Immature natural killer cell (primary cell): ENCODE data around the gene ADGRL1. TPM values are rescaled to one million over a fixed set of nuclear protein-coding genes. Genes with fewer than 3 reads are reported as not detected.
"Not testable (repeated sequence)": the region's sequence is repeated elsewhere in the genome, so short reads cannot be mapped to it uniquely, and the experiment has no call there.

ENCODE experiments used
- DNase-seq, 3 donors: peaks; one replicate each; pipeline ENCODE4 v3.0.0; 2022; ENCODE audit warnings: mixed read lengths in 1 of 3
- H3K27ac Mint-ChIP-seq, 6 donors: one replicate each; pipeline ENCODE4 v1.8.0; 2020; ENCODE audit warnings: mixed read lengths in 6 of 6, mild to moderate bottlenecking in 5 of 6, inconsistent platforms in 4 of 6, moderate library complexity in 3 of 6
- H3K27me3 Mint-ChIP-seq, 3 donors: one replicate each; pipeline ENCODE4 v1.8.0; 2020 to 2021; ENCODE audit warnings: low read depth in 3 of 3, mild to moderate bottlenecking in 3 of 3, mixed read lengths in 3 of 3, moderate library complexity in 3 of 3, inconsistent platforms in 1 of 3
- H3K36me3 Mint-ChIP-seq, 3 donors: one replicate each; pipeline ENCODE4 v1.8.0; 2020; ENCODE audit warnings: mixed read lengths in 3 of 3, inconsistent platforms in 2 of 3, mild to moderate bottlenecking in 2 of 3
- H3K4me1 Mint-ChIP-seq, 2 donors: one replicate each; pipeline ENCODE4 v1.8.0; 2020; ENCODE audit warnings: inconsistent platforms in 2 of 2, mild to moderate bottlenecking in 2 of 2, mixed read lengths in 2 of 2, moderate library complexity in 1 of 2
- H3K4me3 Mint-ChIP-seq, 5 donors: one replicate each; pipeline ENCODE4 v1.8.0; 2020; ENCODE audit warnings: mild to moderate bottlenecking in 5 of 5, mixed read lengths in 5 of 5, inconsistent platforms in 3 of 5, moderate library complexity in 3 of 5
- H3K9me3 Mint-ChIP-seq, 6 donors: one replicate each; pipeline ENCODE4 v1.8.0; 2020; ENCODE audit warnings: mild to moderate bottlenecking in 6 of 6, mixed read lengths in 6 of 6, inconsistent platforms in 4 of 6, moderate library complexity in 3 of 6
- polyA plus RNA-seq, 3 donors: library from polyadenylated mRNA; unstranded; fragments of 300-500 nt; fragmentation: Illumina TruSeq; gene quantifications; one replicate each; pipeline ENCODE4 v1.2.3, GENCODE V29; 2021

Gene ADGRL1
- 1 to 10 TPM in 1 of 3 donors, under 1 TPM in 2; 0.52 to 2.1 (median 0.53) TPM for polyA plus RNA-seq

GRCh38 chr19:14205452-14206287, at the start of gene ADGRL1:
ADGRL1 (minus strand) TSS chr19:14206169; CDS start chr19:14183602, 22,567 bp downstream.
- not testable (repeated sequence) for H3K9me3 Mint-ChIP-seq, H3K36me3 Mint-ChIP-seq
- H3K27ac Mint-ChIP-seq: peak within 1 kb of the TSS; percentile 14 to 94 (median 88)
- DNase-seq: peak; percentile 22 to 29 (median 22)
- peaks cover 10 to 14% (median 12%) of the 10 kb centered on the region in 3 donors for H3K27me3 Mint-ChIP-seq
- peak within 1 kb of the TSS; percentile 90 to 96 (median 91) for H3K4me3 Mint-ChIP-seq
- peaks cover 35 to 51% of the 10 kb centered on the region in 2 donors for H3K4me1 Mint-ChIP-seq

GRCh38 chr19:14255316-14255715, 49.3 kb upstream of the ADGRL1 start:
- H3K36me3 Mint-ChIP-seq, H3K9me3 Mint-ChIP-seq, DNase-seq, H3K4me3 Mint-ChIP-seq, H3K27ac Mint-ChIP-seq, H3K27me3 Mint-ChIP-seq: not testable (repeated sequence)
- peaks cover 9 to 11% of the 10 kb centered on the region in 2 donors for H3K4me1 Mint-ChIP-seq

- not testable (repeated sequence) for H3K36me3 Mint-ChIP-seq, DNase-seq, H3K27me3 Mint-ChIP-seq, H3K4me3 Mint-ChIP-seq, H3K9me3 Mint-ChIP-seq, H3K27ac Mint-ChIP-seq
- peaks cover 11 to 18% of the 10 kb centered on the region in 2 donors for H3K4me1 Mint-ChIP-seq
Observed at GRCh38 chr19:14253822-14254599, 48.0 kb upstream of the ADGRL1 start.

GRCh38 chr19:14252136-14252535, 46.2 kb upstream of the ADGRL1 start:
- DNase-seq, H3K9me3 Mint-ChIP-seq, H3K4me3 Mint-ChIP-seq, H3K27ac Mint-ChIP-seq, H3K27me3 Mint-ChIP-seq, H3K36me3 Mint-ChIP-seq: not testable (repeated sequence)
- H3K4me1 Mint-ChIP-seq: peaks cover 20 to 29% of the 10 kb centered on the region in 2 donors

- DNase-seq: no peak
- Mint-ChIP-seq H3K36me3 (peaks cover 0 to 6% (median 0%) of the 10 kb centered on the region in 3 donors), H3K27ac (peak overlapping the region; percentile 30 to 72 (median 54)), H3K4me3 (peak overlapping the region; percentile 44 to 84 (median 74)), H3K4me1 (peaks cover 22 to 32% of the 10 kb centered on the region in 2 donors), H3K27me3 (peaks cover 2 to 5% (median 5%) of the 10 kb centered on the region in 3 donors), H3K9me3 (no peaks in the 10 kb centered on the region)
Observed at GRCh38 chr19:14250870-14251269, 44.9 kb upstream of the ADGRL1 start.

- not testable (repeated sequence) for H3K36me3 Mint-ChIP-seq, H3K9me3 Mint-ChIP-seq, H3K27me3 Mint-ChIP-seq, DNase-seq
- H3K4me1 Mint-ChIP-seq: peaks cover 22 to 32% of the 10 kb centered on the region in 2 donors
- peak overlapping the region in 5 of 6 donors; percentile 38 to 72 (median 63) for H3K27ac Mint-ChIP-seq
- H3K4me3 Mint-ChIP-seq: peak overlapping the region; percentile 44 to 84 (median 74)
Observed at GRCh38 chr19:14250315-14250714, 44.3 kb upstream of the ADGRL1 start.

- DNase-seq, H3K9me3 Mint-ChIP-seq, H3K36me3 Mint-ChIP-seq, H3K27me3 Mint-ChIP-seq: not testable (repeated sequence)
- peak overlapping the region; percentile 76 to 83 (median 82) for H3K4me3 Mint-ChIP-seq
- H3K27ac Mint-ChIP-seq: peak overlapping the region in 5 of 6 donors; percentile 61 to 90 (median 75)
- H3K4me1 Mint-ChIP-seq: peaks cover 22 to 32% of the 10 kb centered on the region in 2 donors
Observed at GRCh38 chr19:14249891-14250290, 43.9 kb upstream of the ADGRL1 start.

- Mint-ChIP-seq H3K27ac (peak overlapping the region; percentile 29 to 90 (median 72)), H3K4me1 (peaks cover 22 to 32% of the 10 kb centered on the region in 2 donors), H3K4me3 (peak overlapping the region; percentile 76 to 83 (median 82))
- not testable (repeated sequence) for H3K9me3 Mint-ChIP-seq, H3K36me3 Mint-ChIP-seq, H3K27me3 Mint-ChIP-seq
- peak in 2 of 3 donors; percentile 9 to 21 for DNase-seq
Observed at GRCh38 chr19:14249012-14249754, 43.2 kb upstream of the ADGRL1 start.

GRCh38 chr19:14248578-14249011, 42.6 kb upstream of the ADGRL1 start:
- DNase-seq: peak; percentile 36 to 45 (median 44)
- H3K4me3 Mint-ChIP-seq: peak overlapping the region; percentile 55 to 83 (median 78)
- peak overlapping the region in 4 of 6 donors; percentile 30 to 75 (median 58) for H3K27ac Mint-ChIP-seq
- peaks cover 22 to 32% of the 10 kb centered on the region in 2 donors for H3K4me1 Mint-ChIP-seq
- H3K9me3 Mint-ChIP-seq: no peaks in the 10 kb centered on the region
- peaks cover 0 to 6% (median 0%) of the 10 kb centered on the region in 3 donors for H3K36me3 Mint-ChIP-seq
- H3K27me3 Mint-ChIP-seq: peaks cover 2 to 5% (median 5%) of the 10 kb centered on the region in 3 donors

GRCh38 chr19:14247548-14248471, 41.8 kb upstream of the ADGRL1 start:
- H3K9me3 Mint-ChIP-seq, H3K36me3 Mint-ChIP-seq, H3K27me3 Mint-ChIP-seq: not testable (repeated sequence)
- Mint-ChIP-seq H3K4me3 (peak overlapping the region; percentile 78 to 87 (median 82)), H3K4me1 (peaks cover 22 to 32% of the 10 kb centered on the region in 2 donors), H3K27ac (peak overlapping the region; percentile 57 to 85 (median 77))
- DNase-seq: peak in 2 of 3 donors; percentile 11 to 20

- DNase-seq, H3K9me3 Mint-ChIP-seq, H3K27me3 Mint-ChIP-seq, H3K36me3 Mint-ChIP-seq: not testable (repeated sequence)
- Mint-ChIP-seq H3K4me1 (peaks cover 22 to 32% of the 10 kb centered on the region in 2 donors), H3K4me3 (peak overlapping the region in 4 of 5 donors; percentile 78 to 87 (median 82)), H3K27ac (peak overlapping the region in 1 of 6 donors; percentile 17)
Observed at GRCh38 chr19:14247205-14247547, 41.2 kb upstream of the ADGRL1 start.

- not testable (repeated sequence) for H3K36me3 Mint-ChIP-seq, H3K27ac Mint-ChIP-seq, H3K27me3 Mint-ChIP-seq, H3K9me3 Mint-ChIP-seq, DNase-seq, H3K4me3 Mint-ChIP-seq
- H3K4me1 Mint-ChIP-seq: peaks cover 16 to 18% of the 10 kb centered on the region in 2 donors
Observed at GRCh38 chr19:14244393-14244792, 38.4 kb upstream of the ADGRL1 start.
